ENCODE results near the gene IFT81.

Gene IFT81

GRCh38 chr12:110249716-110250225 lies 125.6 kb downstream of the IFT81 start:
- no peak for TF ChIP-seq TCF12 (IDR thresholded peaks at IDR 0.05; ENCODE audit: low read depth)
- TF ChIP-seq RAD21 (IDR thresholded peaks at IDR 0.05; ENCODE audit: low read depth) = no peak
- TF ChIP-seq MAX (IDR thresholded peaks at IDR 0.05) = no peak
- TF ChIP-seq EP300 (IDR thresholded peaks at IDR 0.05; ENCODE audit: borderline replicate concordance) = no peak
- TF ChIP-seq USF1 (IDR thresholded peaks at IDR 0.05) = no peak
- no peak for TF ChIP-seq NFIC (IDR thresholded peaks at IDR 0.05)
- no peak for TF ChIP-seq TEAD4 (IDR thresholded peaks at IDR 0.05)
- TF ChIP-seq FOXM1 (IDR thresholded peaks at IDR 0.05; ENCODE audit: borderline replicate concordance, low read depth) = no peak
- no peak for TF ChIP-seq ZBTB7A (IDR thresholded peaks at IDR 0.05; ENCODE audit: low read depth)
- TF ChIP-seq REST (IDR thresholded peaks at IDR 0.05; ENCODE audit: low read depth) = no peak

- TF ChIP-seq REST (IDR thresholded peaks at IDR 0.05; ENCODE audit: low read depth) (no peak), NFIC (IDR thresholded peaks at IDR 0.05) (no peak), RAD21 (IDR thresholded peaks at IDR 0.05; ENCODE audit: low read depth) (no peak), CREB1 (IDR thresholded peaks at IDR 0.05; ENCODE audit: low read depth) (no peak), EGR1 (IDR thresholded peaks at IDR 0.05) (no peak), EP300 (IDR thresholded peaks at IDR 0.05; ENCODE audit: borderline replicate concordance) (no peak), MAX (IDR thresholded peaks at IDR 0.05) (no peak), USF1 (IDR thresholded peaks at IDR 0.05) (no peak), YY1 (IDR thresholded peaks at IDR 0.05; ENCODE audit: low read depth) (no peak), TAF1 (IDR thresholded peaks at IDR 0.05; ENCODE audit: low read depth) (no peak), TEAD4 (IDR thresholded peaks at IDR 0.05) (no peak), CEBPB (IDR thresholded peaks at IDR 0.05) (no peak), FOXM1 (IDR thresholded peaks at IDR 0.05; ENCODE audit: borderline replicate concordance, low read depth) (no peak), ZBTB7A (IDR thresholded peaks at IDR 0.05; ENCODE audit: low read depth) (no peak), TCF12 (IDR thresholded peaks at IDR 0.05; ENCODE audit: low read depth) (no peak)
Observed at GRCh38 chr12:110251381-110251780, 127.2 kb downstream of the IFT81 start.

- TF ChIP-seq CEBPB (IDR thresholded peaks at IDR 0.05) (no peak), ZBTB7A (IDR thresholded peaks at IDR 0.05; ENCODE audit: low read depth) (no peak), YY1 (IDR thresholded peaks at IDR 0.05; ENCODE audit: low read depth) (no peak), MAX (IDR thresholded peaks at IDR 0.05) (no peak), EGR1 (IDR thresholded peaks at IDR 0.05) (no peak), TAF1 (IDR thresholded peaks at IDR 0.05; ENCODE audit: low read depth) (no peak), REST (IDR thresholded peaks at IDR 0.05; ENCODE audit: low read depth) (no peak), TCF12 (IDR thresholded peaks at IDR 0.05; ENCODE audit: low read depth) (no peak), FOXM1 (IDR thresholded peaks at IDR 0.05; ENCODE audit: borderline replicate concordance, low read depth) (no peak), USF1 (IDR thresholded peaks at IDR 0.05) (no peak), TEAD4 (IDR thresholded peaks at IDR 0.05) (no peak), CREB1 (IDR thresholded peaks at IDR 0.05; ENCODE audit: low read depth) (no peak), EP300 (IDR thresholded peaks at IDR 0.05; ENCODE audit: borderline replicate concordance) (no peak), NFIC (IDR thresholded peaks at IDR 0.05) (no peak), RAD21 (IDR thresholded peaks at IDR 0.05; ENCODE audit: low read depth) (no peak)
Observed at GRCh38 chr12:110252716-110253115, 128.6 kb downstream of the IFT81 start.

GRCh38 chr12:110253176-110253575 lies 129.0 kb downstream of the IFT81 start:
- TF ChIP-seq FOXM1 (IDR thresholded peaks at IDR 0.05; ENCODE audit: borderline replicate concordance, low read depth) = no peak
- TF ChIP-seq TCF12 (IDR thresholded peaks at IDR 0.05; ENCODE audit: low read depth) = no peak
- no peak for TF ChIP-seq MAX (IDR thresholded peaks at IDR 0.05)
- no peak for TF ChIP-seq YY1 (IDR thresholded peaks at IDR 0.05; ENCODE audit: low read depth)
- no peak for TF ChIP-seq TEAD4 (IDR thresholded peaks at IDR 0.05)
- no peak for TF ChIP-seq CEBPB (IDR thresholded peaks at IDR 0.05)
- no peak for TF ChIP-seq REST (IDR thresholded peaks at IDR 0.05; ENCODE audit: low read depth)
- no peak for TF ChIP-seq TAF1 (IDR thresholded peaks at IDR 0.05; ENCODE audit: low read depth)
- no peak for TF ChIP-seq EGR1 (IDR thresholded peaks at IDR 0.05)
- no peak for TF ChIP-seq EP300 (IDR thresholded peaks at IDR 0.05; ENCODE audit: borderline replicate concordance)

All from Ishikawa (cell line).